ENCODE data around the gene SH3BP5. TPM values are rescaled to one million over a fixed set of nuclear protein-coding genes. Genes with fewer than 3 reads are reported as not detected.
"Not testable (repeated sequence)": the region's sequence is repeated elsewhere in the genome, so short reads cannot be mapped to it uniquely, and the experiment has no call there.

SH3BP5 gene
- total and polyA plus RNA-seq, 12 donors, result 119 to 1,158 (median 180) TPM

DNA sequence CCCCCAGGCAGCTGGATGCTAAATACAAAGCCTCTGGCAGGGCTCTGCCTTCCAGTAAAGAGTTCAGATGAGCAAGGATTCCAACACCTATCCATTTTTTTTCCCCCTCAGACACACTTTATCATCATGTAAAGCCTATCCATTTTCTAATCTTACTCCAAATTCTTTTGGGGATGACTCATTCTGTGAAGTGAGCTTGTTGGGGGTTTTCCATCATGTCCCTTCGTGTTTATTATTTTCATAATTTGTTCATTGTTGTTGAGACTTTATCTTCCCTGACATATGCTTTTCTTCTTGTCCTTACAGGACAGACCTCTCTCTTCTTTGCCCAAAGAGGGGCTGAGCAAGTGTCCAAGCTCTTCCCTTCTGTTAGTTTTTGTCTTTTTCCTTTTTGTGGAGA, 34.7 kb upstream of the SH3BP5 start:
- H3K27me3 ChIP-seq, result no peaks in the 10 kb centered on the region
- DNase-seq, result no peak
- H3K4me1 ChIP-seq (replicated peaks in 1 of 2), result peaks cover 0 to 6% of the 10 kb centered on the region in 2 donors
- 14 to 30% (median 26%) methylated on average over 1 of the region's 1 CpG for WGBS, 4 donors
- TF ChIP-seq, protein P1, sequence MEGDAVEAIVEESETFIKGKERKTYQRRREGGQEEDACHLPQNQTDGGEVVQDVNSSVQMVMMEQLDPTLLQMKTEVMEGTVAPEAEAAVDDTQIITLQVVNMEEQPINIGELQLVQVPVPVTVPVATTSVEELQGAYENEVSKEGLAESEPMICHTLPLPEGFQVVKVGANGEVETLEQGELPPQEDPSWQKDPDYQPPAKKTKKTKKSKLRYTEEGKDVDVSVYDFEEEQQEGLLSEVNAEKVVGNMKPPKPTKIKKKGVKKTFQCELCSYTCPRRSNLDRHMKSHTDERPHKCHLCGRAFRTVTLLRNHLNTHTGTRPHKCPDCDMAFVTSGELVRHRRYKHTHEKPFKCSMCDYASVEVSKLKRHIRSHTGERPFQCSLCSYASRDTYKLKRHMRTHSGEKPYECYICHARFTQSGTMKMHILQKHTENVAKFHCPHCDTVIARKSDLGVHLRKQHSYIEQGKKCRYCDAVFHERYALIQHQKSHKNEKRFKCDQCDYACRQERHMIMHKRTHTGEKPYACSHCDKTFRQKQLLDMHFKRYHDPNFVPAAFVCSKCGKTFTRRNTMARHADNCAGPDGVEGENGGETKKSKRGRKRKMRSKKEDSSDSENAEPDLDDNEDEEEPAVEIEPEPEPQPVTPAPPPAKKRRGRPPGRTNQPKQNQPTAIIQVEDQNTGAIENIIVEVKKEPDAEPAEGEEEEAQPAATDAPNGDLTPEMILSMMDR (IDR thresholded peaks at IDR 0.05), result no peak
- TF ChIP-seq POLR2A (IDR thresholded peaks at IDR 0.05), result no peak
- intact Hi-C loops (cut with DNase I), result no loop called here
- no peaks in the 10 kb centered on the region for H3K9me3 ChIP-seq (replicated peaks in 1 of 3)
- no peaks in the 10 kb centered on the region for H3K36me3 ChIP-seq (replicated peaks in 1 of 2)
- H3K27ac ChIP-seq, result no peak overlapping the region
- H3K4me3 ChIP-seq, result no peak overlapping the region

DNA sequence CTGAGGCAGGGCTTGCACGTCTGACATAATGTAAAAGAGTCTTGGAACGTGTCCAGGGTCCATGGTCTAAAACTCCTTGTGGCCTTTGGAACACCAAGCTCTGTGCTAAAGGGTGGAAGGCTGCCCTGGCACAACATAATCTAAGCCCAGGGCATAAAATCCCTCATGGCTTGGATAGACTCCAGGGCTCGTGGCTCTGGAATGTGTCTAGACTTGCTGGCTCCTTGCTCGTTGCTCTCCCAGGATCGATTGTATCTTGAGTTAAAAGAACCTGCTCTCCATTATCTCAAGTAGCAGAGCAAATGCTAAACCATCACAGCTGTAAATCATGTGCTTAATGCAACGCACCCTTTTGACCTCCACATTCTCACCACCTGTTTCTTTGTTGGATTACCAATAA, 31.7 kb upstream of the SH3BP5 start:
- not testable (repeated sequence) for H3K27ac ChIP-seq

DNA sequence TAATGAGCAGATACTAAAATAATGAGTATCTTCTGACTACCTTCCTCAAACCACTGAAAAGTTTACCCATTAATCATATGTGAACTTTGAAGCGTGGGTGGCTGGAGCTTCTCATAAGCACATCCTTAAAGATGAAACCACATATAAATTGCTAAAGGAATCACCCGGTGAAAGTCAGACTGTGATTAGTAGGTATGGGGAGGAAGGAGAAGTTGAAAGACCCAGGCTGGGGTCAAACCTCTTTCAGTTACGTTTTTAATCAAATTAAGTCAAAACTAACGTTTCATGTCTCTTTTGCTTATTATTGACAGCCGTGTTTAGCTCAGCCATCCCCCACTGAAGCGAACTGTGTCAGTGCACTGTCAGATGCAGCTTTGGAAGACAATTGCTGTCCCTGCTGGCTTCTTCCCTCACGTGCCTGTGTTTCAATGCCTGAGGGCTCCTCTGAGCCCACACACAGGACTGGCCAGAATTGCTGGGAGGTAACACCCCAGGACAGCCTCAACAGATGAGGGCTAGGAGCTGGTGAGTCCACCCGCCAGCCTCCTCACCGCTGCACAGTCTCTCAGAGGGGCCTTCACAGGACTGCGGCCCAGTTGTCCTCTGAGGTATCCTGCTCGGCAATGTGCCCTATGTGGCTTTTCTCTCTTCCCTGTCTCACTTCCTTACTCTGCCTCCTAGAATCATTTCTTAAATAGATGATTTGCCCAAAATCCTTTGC, 29.3 kb upstream of the SH3BP5 start:
- DNase-seq, result no peak
- intact Hi-C loops (cut with DNase I), result no loop called here
- Histone ChIP-seq H3K27ac (peak overlapping the region in 2 of 5 donors; percentile 44 to 51), H3K36me3 (replicated peaks in 1 of 2) (no peaks in the 10 kb centered on the region), H3K4me3 (no peak overlapping the region), H3K4me1 (replicated peaks in 1 of 2) (peaks cover 4 to 22% of the 10 kb centered on the region in 2 donors), H3K27me3 (no peaks in the 10 kb centered on the region), H3K9me3 (replicated peaks in 1 of 3) (no peaks in the 10 kb centered on the region)
- TF ChIP-seq, protein P1 (IDR thresholded peaks at IDR 0.05), result no peak
- TF ChIP-seq POLR2A (IDR thresholded peaks at IDR 0.05), result no peak
- WGBS, 4 donors, result 59 to 64% (median 61%) methylated on average over 8 to 11 of the region's 11 CpGs

More for the DNA sequence above, 31.7 kb upstream of the SH3BP5 start:
- H3K27me3 ChIP-seq; H3K9me3 ChIP-seq (replicated peaks in 1 of 3); H3K36me3 ChIP-seq (replicated peaks in 1 of 2); DNase-seq; intact Hi-C loops (cut with DNase I); H3K4me3 ChIP-seq: not testable (repeated sequence)
- peaks cover 4 to 27% of the 10 kb centered on the region in 2 donors for H3K4me1 ChIP-seq (replicated peaks in 1 of 2)
- 44 to 60% (median 51%) methylated on average over 6 of the region's 6 CpGs for WGBS, 4 donors

DNA sequence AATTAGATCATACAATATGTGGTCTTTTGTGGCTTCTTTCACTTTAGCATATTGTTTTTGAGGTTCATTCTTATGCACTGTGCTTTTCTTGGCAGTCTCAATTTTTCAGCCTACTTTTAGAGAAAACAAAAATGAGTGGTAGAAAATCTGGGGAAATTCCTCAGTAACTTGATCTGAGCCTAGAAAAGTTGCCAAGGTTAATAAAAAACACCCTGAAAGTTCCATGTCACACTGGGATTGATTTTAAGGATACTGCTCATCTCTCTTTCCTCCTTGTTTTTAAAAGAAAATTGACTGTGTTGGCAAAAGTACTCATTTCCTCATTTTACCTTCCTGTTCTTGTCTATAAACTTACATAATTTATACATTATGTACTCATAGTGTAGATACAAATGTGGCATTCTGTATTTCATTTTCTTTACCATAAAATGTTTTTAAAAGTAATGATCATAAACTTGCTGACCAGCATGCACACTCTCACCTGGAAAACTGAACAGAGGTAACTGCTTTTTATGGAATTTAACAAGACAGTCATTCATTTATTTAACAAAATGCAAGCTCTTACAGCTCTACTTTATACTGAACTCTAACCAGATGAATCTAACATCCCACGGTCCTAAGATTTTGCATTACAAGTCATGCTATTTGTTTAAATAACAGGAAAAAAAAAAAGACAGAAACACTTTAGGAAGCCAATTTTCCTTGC, 28.6 kb upstream of the SH3BP5 start:
- intact Hi-C loops (cut with DNase I), result no loop called here
- TF ChIP-seq, protein P1 (IDR thresholded peaks at IDR 0.05), result no peak
- TF ChIP-seq POLR2A (IDR thresholded peaks at IDR 0.05), result no peak
- 55 to 61% (median 58%) methylated on average over 1 of the region's 1 CpG for WGBS, 4 donors
- Histone ChIP-seq H3K9me3 (replicated peaks in 1 of 3) (no peaks in the 10 kb centered on the region), H3K36me3 (replicated peaks in 1 of 2) (no peaks in the 10 kb centered on the region), H3K27ac (peak overlapping the region in 1 of 5 donors; percentile 51), H3K4me3 (no peak overlapping the region), H3K27me3 (no peaks in the 10 kb centered on the region), H3K4me1 (replicated peaks in 1 of 2) (peaks cover 4 to 21% of the 10 kb centered on the region in 2 donors)
- no peak for DNase-seq

Data from adrenal gland (tissue), 12 donors.